Hematopoietic multipotent progenitor cell (in vitro differentiated cells): ENCODE results near the gene FOXL3. TPM values are rescaled to one million over a fixed set of nuclear protein-coding genes. Genes with fewer than 3 reads are reported as not detected.
"Not testable (repeated sequence)": the region's sequence is repeated elsewhere in the genome, so short reads cannot be mapped to it uniquely, and the experiment has no call there.

Source experiments
- DNase-seq, 3 donors: peaks; one replicate each; pipeline ENCODE4 v3.0.0-alpha.2; 2011 to 2015; ENCODE audit warnings: low read depth in 2 of 3, low spot score in 2 of 3
- total RNA-seq: library from RNA; depleted of rRNA; stranded (reverse); fragments of >200 nt; gene quantifications from one replicate; pipeline ENCODE4 v1.2.3, GENCODE V29; 2012

The FOXL3 gene
- total RNA-seq, 1 donor = not detected

DNA sequence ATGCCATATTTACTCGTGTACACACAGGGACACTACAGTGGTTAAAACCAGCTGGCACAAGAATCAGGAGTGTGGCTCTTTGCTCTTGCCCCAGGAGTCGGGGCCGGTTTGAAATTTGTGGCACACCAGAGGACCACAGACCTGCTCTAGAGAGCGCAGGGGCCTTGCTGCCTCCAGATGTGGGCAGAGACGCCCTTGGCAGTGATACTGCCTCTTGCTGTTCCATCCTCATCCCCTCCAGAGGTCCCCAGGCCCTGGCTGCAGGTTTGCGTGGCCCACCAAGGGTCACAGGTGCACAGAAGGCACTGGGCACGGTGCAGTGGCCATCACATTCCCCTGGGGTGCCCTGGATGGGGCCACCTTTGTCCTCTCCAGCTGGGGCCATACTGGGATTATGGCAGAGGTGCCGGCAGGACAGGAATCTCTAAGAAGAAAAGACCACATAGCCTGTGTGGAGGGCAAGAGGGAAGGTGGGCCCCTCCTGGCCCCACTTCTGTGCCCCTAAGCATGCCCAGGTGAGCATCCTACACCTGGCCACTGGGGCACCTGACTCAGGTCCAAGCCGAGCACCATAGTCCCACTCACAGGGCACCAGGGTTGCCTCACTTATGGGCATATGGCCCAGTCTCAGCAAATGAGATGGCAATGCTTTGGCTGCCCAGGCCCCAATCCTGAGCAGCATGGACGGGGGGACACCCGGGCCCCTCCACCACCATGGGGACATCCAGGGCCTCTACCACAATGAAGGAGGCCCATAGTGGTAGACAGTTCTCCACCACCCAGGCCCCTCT is 45.6 kb downstream of the FOXL3 start:
- DNase-seq = no peak

DNA sequence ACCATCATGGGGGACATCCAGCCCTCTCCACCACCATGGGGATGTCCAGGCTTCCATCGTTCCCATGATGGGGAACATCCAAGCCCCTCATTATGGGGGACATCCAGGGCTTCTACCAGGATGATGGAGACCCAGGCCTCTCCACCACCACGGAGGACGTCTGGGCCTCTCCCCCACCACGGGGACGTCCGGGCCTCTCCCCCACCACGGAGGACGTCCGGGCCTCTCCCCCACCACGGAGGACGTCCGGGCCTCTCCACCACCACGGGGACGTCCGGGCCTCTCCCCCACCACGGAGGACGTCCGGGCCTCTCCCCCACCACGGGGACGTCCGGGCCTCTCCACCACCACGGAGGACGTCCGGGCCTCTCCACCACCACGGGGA is 46.2 kb downstream of the FOXL3 start:
- DNase-seq = not testable (repeated sequence)

DNA sequence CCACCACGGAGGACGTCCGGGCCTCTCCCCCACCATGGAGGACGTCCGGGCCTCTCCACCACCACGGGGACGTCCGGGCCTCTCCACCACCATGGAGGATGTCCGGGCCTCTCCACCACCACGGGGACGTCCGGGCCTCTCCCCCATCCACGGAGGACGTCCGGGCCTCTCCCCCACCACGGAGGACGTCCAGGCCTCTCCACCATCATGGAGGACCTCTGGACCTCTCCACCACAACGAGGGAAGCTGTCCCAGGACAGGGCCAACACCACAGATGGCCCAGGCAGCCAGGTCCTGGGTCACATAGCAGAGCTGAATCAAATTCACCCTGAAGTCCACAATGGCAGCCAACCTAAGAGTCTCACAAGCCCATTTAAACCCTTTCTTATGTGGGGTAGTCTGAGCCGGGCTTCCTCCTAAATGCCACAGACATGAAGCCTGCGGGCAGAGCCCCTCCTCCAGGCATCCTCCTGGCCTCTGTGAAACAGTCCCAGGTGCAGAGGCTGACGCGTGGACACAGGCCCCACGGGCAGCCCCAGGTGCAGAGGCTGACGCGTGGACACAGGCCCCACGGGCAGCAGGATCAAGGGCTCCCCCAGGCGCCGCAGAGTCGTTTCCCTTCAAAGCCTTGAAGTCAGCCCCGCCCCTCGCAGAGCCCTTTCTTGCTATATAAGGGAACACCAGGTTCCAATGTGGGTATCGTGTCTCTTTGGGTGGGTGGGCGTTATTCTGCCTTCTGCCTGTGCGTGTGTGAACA is 47.0 kb downstream of the FOXL3 start:
- no peak for DNase-seq

DNA sequence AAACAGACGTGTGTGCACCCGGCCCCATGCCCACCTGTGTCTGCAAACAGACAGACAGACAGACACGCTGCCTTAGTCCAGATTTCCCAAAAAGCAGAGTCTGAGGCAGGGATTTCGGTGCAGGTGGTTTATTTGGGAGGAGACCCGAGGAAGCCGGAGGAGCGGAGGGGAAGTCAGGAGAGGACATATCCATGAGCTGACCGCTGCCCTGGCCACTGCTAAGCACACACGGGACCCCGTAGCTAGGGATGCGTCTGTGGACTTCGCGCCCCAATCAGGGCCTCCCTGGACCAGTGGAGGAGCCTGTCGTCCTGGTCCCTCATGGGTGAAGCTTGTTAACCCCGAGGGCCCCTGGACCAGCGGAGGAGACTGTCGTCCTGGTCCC is 47.6 kb downstream of the FOXL3 start:
- DNase-seq = no peak

DNA sequence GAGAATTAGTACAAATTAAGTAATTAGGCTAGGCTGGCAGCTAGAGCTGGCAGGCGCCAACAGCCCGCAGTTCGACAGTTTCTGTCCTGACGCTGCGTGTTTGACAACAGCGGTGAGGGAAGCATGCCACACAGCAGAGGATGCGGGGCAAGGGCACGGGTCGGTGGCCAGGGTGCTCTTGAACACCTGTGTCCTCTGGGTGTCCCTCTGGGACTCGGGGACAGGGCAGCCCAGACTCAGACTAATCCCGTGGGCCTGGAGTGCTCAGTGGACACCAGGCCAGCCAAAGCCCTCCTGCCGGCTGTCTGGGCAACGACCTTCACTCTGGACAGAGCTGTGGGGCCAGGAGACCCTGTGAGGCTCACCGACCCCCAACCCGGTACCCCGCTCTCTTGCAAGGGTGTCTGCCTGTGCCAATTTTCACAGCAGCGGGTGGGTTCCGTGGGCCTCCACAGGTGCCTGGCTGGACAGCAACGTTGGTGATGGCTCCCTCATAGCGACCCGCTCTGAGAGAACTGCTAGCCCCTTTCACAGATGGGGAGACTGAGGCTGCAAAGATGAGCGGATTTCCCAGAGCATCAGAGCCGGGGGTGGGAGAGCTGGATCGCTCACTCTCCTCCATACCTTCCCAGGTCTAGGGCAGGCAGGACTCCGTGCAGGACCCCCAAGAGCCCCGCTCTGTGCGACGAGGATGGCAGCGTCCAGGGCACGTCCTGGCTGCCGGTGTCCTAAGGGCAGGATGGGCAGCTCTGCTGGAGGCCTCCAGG is 48.5 kb downstream of the FOXL3 start:
- no peak for DNase-seq

DNA sequence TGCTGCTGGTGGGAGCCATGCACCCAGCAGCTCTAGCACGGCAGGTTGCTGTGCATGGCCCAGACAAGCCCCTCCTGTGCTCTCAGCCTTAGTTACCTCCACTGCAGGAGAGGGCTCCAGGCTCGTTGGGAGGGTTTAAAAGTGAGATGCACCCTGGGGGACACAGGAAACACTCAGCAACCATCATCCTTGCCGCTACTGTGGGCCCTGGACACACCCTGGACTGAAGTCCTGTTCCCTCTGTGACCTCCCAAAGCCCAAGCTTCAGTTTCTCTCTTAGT is 49.0 kb downstream of the FOXL3 start:
- no peak for DNase-seq

DNA sequence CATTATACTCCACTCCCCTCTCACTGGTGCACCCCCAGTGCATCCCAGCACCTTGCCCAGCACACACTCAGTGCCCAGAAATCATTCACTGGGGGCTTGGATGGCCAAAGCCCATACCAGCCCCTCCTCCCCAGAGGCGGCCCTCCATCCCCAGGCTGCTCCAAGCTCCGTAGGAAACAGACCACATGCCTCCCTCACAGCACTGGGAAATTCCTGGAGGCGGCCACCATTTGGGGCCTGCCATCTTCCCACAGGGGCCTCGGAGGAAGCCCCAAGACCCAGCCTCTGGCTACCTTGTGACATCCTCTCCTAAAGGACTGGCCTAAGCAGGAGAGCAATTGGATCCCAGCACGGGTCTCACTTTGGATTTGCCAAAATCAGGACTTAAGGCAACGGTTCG is 49.7 kb downstream of the FOXL3 start:
- DNase-seq = no peak

DNA sequence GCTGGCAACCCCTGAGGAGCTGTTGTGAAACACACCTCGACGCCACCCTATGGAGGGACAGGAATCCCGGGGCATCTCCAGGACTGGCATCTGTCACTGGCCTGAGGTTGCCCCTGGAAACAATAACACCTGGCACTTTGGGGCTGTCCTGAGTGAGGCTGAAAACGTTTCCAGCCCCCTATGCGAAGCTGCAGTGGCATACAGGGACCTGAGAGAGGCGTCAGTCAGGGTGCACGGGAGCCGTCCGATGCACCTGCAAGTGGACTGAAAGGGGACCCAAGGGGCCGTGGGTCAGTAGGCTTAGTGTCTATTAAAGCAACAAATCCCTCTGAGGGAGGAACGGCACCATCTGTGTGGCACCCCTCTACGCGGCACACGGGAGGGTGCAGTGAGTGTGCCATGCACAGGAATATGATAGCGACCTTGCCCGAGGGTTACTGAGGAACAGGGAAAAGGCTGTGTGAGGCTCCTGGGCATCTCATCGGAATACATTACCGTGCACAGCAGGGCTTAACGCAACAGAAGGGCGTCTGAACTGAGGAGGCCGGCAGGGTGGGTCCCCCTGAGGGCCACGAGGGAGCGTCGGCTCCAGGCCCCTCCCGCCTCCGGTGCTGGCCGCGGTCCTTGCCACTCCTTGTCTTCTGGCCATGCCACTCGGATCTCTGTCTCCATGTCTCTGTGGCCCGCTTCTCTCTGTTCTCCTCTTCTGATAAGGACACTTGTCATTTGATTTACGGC is 50.4 kb downstream of the FOXL3 start:
- no peak for DNase-seq

Other genes starting within 250 kb of the FOXL3 start
- 2.7 TPM for gene FAM20C, start 97.6 kb upstream of the FOXL3 start, total RNA-seq
- gene PDGFA, start 229.7 kb downstream of the FOXL3 start, total RNA-seq = 1.1 TPM